ENCODE measurements around the gene TMPRSS11A. TPM values are rescaled to one million over a fixed set of nuclear protein-coding genes. Genes with fewer than 3 reads are reported as not detected.

Gene TMPRSS11A
- total and polyA plus RNA-seq, 2 donors (not counting 3 experiments of a cell fraction or from before 2014, with no cell fraction given) = not detected

GRCh38 chr4:67929426-67929825 lies 33.9 kb downstream of the TMPRSS11A start:
- dilution Hi-C loops (cut with MboI; ENCODE audit: extremely low pct_ligation_motif_present, low sequenced_read_pairs) = no loop called here
- FAIRE-seq = no peak
- no peaks in the 10 kb centered on the region for H3K9me3 ChIP-seq (replicated peaks; ENCODE audit: control insufficient read depth, insufficient read depth, low read length)
- H3K4me1 ChIP-seq (ENCODE audit: control insufficient read depth, extremely low read depth, insufficient read depth, low read length) = no peaks in the 10 kb centered on the region
- H3K27me3 ChIP-seq (ENCODE audit: control insufficient read depth in 2 of 2, insufficient read depth in 2 of 2, low read length in 2 of 2) = no peaks in the 10 kb centered on the region
- no peak for TF ChIP-seq GATA2 (IDR thresholded peaks at IDR 0.05; ENCODE audit: insufficient read depth, insufficient read length, low read depth, low read length)
- no peak for TF ChIP-seq POLR2A (IDR thresholded peaks at IDR 0.05; ENCODE audit: low read depth, low read length)
- TF ChIP-seq MYC (IDR thresholded peaks at IDR 0.05; ENCODE audit: low read depth, low read length) = no peak
- TF ChIP-seq, protein P1, sequence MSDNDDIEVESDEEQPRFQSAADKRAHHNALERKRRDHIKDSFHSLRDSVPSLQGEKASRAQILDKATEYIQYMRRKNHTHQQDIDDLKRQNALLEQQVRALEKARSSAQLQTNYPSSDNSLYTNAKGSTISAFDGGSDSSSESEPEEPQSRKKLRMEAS (IDR thresholded peaks at IDR 0.05; ENCODE audit: insufficient read depth, insufficient read length) = no peak
- TF ChIP-seq FOS (IDR thresholded peaks at IDR 0.05; ENCODE audit: borderline replicate concordance, insufficient read depth, low read length) = no peak
- no peak for TF ChIP-seq POLR2AphosphoS5 (IDR thresholded peaks at IDR 0.05; ENCODE audit: insufficient read depth, low read depth, low read length)
- no peak for TF ChIP-seq JUN (IDR thresholded peaks at IDR 0.05; ENCODE audit: borderline replicate concordance, insufficient read depth, insufficient read length, low read depth)
- no peak for TF ChIP-seq EZH2 (IDR thresholded peaks at IDR 0.05; ENCODE audit: borderline replicate concordance, low read depth, low read length, severe bottlenecking)
- no peak for TF ChIP-seq CTCF (IDR thresholded peaks at IDR 0.05; ENCODE audit: extremely low read depth in 1 of 2, insufficient read depth in 1 of 2, low read depth in 1 of 2, low read length in 2 of 2)
- H3K79me2 ChIP-seq (ENCODE audit: control insufficient read depth, insufficient read depth, low read length) = no peaks in the 10 kb centered on the region
- no peak overlapping the region for H3K9ac ChIP-seq (replicated peaks; ENCODE audit: extremely low read depth, insufficient read depth, low read length)
- POLR2A ChIA-PET = no interaction called here
- intact Hi-C loops (cut with micrococcal nuclease) = no loop called here
- no peak overlapping the region for H3K4me2 ChIP-seq (ENCODE audit: insufficient read depth, low read length)
- H3K9me1 ChIP-seq (replicated peaks; ENCODE audit: control insufficient read depth, extremely low read depth, insufficient read depth, low read length) = no peaks in the 10 kb centered on the region
- H3K4me3 ChIP-seq (replicated peaks in 1 of 3; ENCODE audit: insufficient read depth in 1 of 3, low read depth in 1 of 3, low read length in 3 of 3) = no peak overlapping the region
- no peak overlapping the region for H3K27ac ChIP-seq (ENCODE audit: insufficient read depth, low read depth, low read length)
- H2AFZ ChIP-seq (ENCODE audit: low read depth, low read length) = no peak overlapping the region
- CTCF ChIA-PET = interaction anchor here (2.8 kb wide), 1 partner anchor 18 kb away, joined by 12 read pairs; no protein-coding TSS in a partner anchor
- no peaks in the 10 kb centered on the region for H4K20me1 ChIP-seq (replicated peaks; ENCODE audit: control insufficient read depth, extremely low read depth, insufficient read depth, low read length)
- H3K36me3 ChIP-seq (ENCODE audit: control insufficient read depth in 2 of 2, extremely low read depth in 1 of 2, insufficient read depth in 2 of 2, low read length in 2 of 2) = no peaks in the 10 kb centered on the region
- no peak for DNase-seq (ENCODE audit: low read depth, low spot score)
- no TSS peak for BruUV-seq (replicated peaks)

All from endothelial cell of umbilical vein (primary cell).